Epithelial cell of esophagus (primary cell): ENCODE results near the gene AMBRA1.
A peak's percentile ranks its signal among the peaks of the same experiment; 100 is the strongest.
"Not testable (repeated sequence)": the region's sequence is repeated elsewhere in the genome, so short reads cannot be mapped to it uniquely, and the experiment has no call there.

Experiments
- DNase-seq: peaks from one replicate; pipeline ENCODE4 v3.0.0; 2010; ENCODE audit warnings: low read depth
- H3K4me3 ChIP-seq: 2 replicates; pipeline ENCODE4 v1.5.1; 2011; ENCODE audit warnings: mild to moderate bottlenecking, low read length, control low read depth
- CTCF ChIP-seq: IDR thresholded peaks from 2 replicates; pipeline ENCODE4 v1.5.1; 2011; ENCODE audit warnings: low read depth, mild to moderate bottlenecking, low read length, control low read depth, inconsistent platforms; ENCODE audit not compliant: insufficient read depth; ENCODE audit errors: missing control alignments

The AMBRA1 gene

GRCh38 chr11:46597155-46597554 is 3.3 kb upstream of the AMBRA1 start:
- TF ChIP-seq CTCF, result no peak
- DNase-seq, result no peak
- H3K4me3 ChIP-seq, result no peak overlapping the region

- TF ChIP-seq CTCF, result no peak
- no peak overlapping the region for H3K4me3 ChIP-seq
- no peak for DNase-seq
Measured at GRCh38 chr11:46594785-46595184, 962 bp upstream of the AMBRA1 start.

DNA sequence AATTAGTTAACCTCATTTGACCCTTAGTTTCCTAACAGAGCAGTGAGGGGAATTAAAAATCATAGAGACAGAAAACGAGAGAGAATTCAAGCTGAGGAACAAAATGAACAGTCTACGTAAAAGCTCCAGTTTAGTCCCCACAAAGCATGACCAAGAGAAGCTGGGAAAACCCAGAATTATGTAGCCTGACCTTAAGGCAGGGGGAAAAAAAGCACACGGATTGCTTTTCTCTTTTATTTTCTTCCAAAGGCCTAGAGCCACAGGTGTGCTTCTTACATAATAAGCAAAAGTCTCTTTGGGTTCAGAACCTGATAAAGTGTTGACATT is 514 bp upstream of the AMBRA1 start:
- DNase-seq, result no peak
- peak overlapping the region; percentile 87 for H3K4me3 ChIP-seq
- TF ChIP-seq CTCF, result no peak

DNA sequence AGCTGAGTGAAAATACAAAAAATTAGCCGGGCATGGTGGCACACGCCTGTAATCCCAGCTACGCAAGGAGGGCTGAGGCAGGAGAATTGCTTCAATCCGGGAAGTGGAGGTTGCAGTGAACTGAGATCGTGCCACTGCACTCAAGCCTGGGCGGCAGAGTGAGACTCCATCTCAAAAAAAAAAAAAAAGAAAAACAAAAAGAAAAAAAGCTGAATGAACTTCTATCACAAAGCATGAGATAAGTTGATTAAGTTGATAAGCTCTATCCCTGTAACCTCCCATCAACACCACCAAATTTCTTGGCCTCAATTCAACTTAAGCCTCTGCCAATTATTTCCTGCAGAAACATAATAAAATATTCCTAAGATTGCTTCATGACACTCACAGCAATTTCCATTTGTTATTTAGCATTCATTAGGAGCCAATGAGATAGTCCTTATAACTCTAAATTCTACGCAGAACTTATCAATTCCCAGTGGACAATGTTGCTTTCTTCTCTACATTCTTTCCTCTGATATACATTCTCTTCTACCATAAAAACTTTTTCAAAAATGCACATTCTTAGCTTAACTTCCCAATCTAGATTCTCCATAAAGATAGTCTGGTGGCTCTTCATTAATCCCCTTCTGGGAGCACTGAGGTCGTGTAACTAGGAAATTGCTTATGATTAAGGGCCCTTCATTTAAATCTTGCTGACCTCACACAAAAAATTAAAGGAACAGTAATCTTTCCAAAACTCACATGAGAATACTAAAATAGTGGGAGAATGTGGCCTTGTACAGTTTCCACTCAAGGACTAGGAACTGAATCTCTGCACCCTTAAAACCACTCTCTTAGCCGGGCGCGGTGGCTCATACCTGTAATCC is 2.9 kb downstream of the AMBRA1 start:
- DNase-seq, result peak; percentile 18
- H3K4me3 ChIP-seq, result peak overlapping the region; percentile 6
- no peak for TF ChIP-seq CTCF

DNA sequence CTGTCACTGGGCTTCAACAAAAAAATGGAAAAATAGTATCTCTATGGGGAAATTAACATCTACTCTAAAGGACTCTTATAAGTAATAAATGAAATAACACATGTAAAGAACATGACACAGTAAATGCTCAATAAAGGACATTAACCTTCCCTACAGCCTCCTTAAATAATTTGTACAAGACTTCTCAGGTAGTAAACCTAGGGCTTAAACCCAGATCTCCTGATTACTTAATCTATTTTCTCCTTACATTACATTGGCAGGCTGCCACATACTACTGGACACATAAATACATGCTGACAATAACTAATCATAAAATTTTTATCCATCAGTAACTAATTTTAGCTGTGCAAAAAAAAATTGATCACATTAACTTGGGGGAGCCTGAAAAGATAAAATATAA is 4.9 kb downstream of the AMBRA1 start:
- peak; percentile 28 for DNase-seq
- no peak for TF ChIP-seq CTCF
- H3K4me3 ChIP-seq, result no peak overlapping the region

DNA sequence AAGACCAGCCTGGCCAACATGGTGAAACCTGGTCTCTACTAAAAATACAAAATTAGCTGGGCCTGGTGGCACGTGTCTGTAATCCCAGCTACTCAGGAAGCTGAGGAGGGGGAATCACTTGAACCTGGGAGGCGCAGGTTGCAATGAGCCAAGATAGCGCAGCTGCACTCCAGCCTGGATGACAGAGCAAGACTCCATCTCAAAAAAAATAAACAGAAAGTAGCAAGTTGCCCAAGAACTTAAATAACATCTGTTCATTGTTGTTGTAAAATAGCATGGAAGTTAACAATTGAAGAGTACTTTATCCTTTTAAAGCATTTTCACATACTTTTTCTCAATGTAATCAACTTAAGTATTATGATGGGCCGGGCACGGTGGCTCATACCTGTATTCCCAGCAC is 5.7 kb downstream of the AMBRA1 start:
- H3K4me3 ChIP-seq, result no peak overlapping the region
- no peak for DNase-seq
- TF ChIP-seq CTCF, result no peak

DNA sequence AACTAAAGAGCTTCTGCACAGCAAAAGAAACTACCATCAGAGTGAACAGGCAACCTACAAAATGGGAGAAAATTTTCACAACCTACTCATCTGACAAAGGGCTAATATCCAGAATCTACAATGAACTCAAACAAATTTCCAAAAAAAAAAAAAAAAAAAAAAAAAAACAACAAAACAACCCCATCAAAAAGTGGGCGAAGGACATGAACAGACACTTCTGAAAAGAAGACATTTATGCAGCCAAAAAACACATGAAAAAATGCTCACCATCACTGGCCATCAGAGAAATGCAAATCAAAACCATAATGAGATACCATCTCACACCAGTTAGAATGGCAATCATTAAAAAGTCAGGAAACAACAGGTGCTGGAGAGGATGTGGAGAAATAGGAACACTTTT is 10.3 kb downstream of the AMBRA1 start:
- DNase-seq, H3K4me3 ChIP-seq: not testable (repeated sequence)
